Measurements from ENCODE around the gene TLN1. TPM values are rescaled to one million over a fixed set of nuclear protein-coding genes. Genes with fewer than 3 reads are reported as not detected.
A peak's percentile ranks its signal among the peaks of the same experiment; 100 is the strongest.

TLN1 gene
- total RNA-seq, 1 experiment from 2014 or later = 652 TPM

- DNase-seq = no peak
Observed at GRCh38 chr9:35757226-35757891, 25.4 kb upstream of the TLN1 start.

GRCh38 chr9:35756275-35757225, 24.6 kb upstream of the TLN1 start:
- Histone ChIP-seq H3K36me3 (peaks cover 53% of the 10 kb centered on the region), H3K27me3 (no peaks in the 10 kb centered on the region), H3K9me3 (no peaks in the 10 kb centered on the region), H3K4me3 (no peak overlapping the region)
- DNase-seq = no peak

More at GRCh38 chr9:35757226-35757891, 25.4 kb upstream of the TLN1 start:
- H3K36me3 ChIP-seq = peaks cover 45% of the 10 kb centered on the region
- no peaks in the 10 kb centered on the region for H3K27me3 ChIP-seq
- H3K9me3 ChIP-seq = no peaks in the 10 kb centered on the region
- H3K4me3 ChIP-seq = no peak overlapping the region

GRCh38 chr9:35755071-35755470, 23.1 kb upstream of the TLN1 start:
- no peak for DNase-seq
- H3K4me3 ChIP-seq = no peak overlapping the region
- H3K9me3 ChIP-seq = no peaks in the 10 kb centered on the region
- no peaks in the 10 kb centered on the region for H3K27me3 ChIP-seq
- peaks cover 63% of the 10 kb centered on the region for H3K36me3 ChIP-seq

- Histone ChIP-seq H3K9me3 (no peaks in the 10 kb centered on the region), H3K27me3 (no peaks in the 10 kb centered on the region), H3K36me3 (peaks cover 63% of the 10 kb centered on the region), H3K4me3 (no peak within 1 kb of the TSS)
- DNase-seq = no peak
Observed at GRCh38 chr9:35754264-35754663, 22.3 kb upstream of the TLN1 start, which contains the start of gene MSMP. TSS of gene MSMP (minus strand) at chr9:35754276. CDS start at chr9:35754129, 147 bp downstream.

- Histone ChIP-seq H3K36me3 (peaks cover 66% of the 10 kb centered on the region), H3K4me3 (no peak overlapping the region), H3K9me3 (no peaks in the 10 kb centered on the region), H3K27me3 (no peaks in the 10 kb centered on the region)
- no peak for DNase-seq
Observed at GRCh38 chr9:35753466-35753865, 21.5 kb upstream of the TLN1 start.

GRCh38 chr9:35750256-35750531, 18.2 kb upstream of the TLN1 start:
- Histone ChIP-seq H3K9me3 (no peaks in the 10 kb centered on the region), H3K27me3 (no peaks in the 10 kb centered on the region), H3K4me3 (peak overlapping the region; percentile 98), H3K36me3 (peaks cover 88% of the 10 kb centered on the region)
- DNase-seq = peak; percentile 47

- Histone ChIP-seq H3K27me3 (no peaks in the 10 kb centered on the region), H3K4me3 (peak overlapping the region; percentile 98), H3K9me3 (no peaks in the 10 kb centered on the region), H3K36me3 (peaks cover 86% of the 10 kb centered on the region)
- peak; percentile 51 for DNase-seq
Observed at GRCh38 chr9:35749515-35750255, 17.7 kb upstream of the TLN1 start.

GRCh38 chr9:35748858-35749514, 17.0 kb upstream of the TLN1 start, which contains the start of the genes GBA2 and RGP1:
TSS of gene GBA2 (minus strand) at chr9:35749228. CDS start at chr9:35748704, 524 bp downstream.
TSS of gene RGP1 (plus strand) at chr9:35749287. CDS start at chr9:35749756, 469 bp downstream.
- H3K4me3 ChIP-seq = peak within 1 kb of the TSS; percentile 98
- H3K27me3 ChIP-seq = no peaks in the 10 kb centered on the region
- no peaks in the 10 kb centered on the region for H3K9me3 ChIP-seq
- peak; percentile 96 for DNase-seq
- peaks cover 86% of the 10 kb centered on the region for H3K36me3 ChIP-seq

GRCh38 chr9:35748242-35748857, 16.4 kb upstream of the TLN1 start:
- Histone ChIP-seq H3K36me3 (peaks cover 86% of the 10 kb centered on the region), H3K4me3 (peak overlapping the region; percentile 98), H3K27me3 (no peaks in the 10 kb centered on the region), H3K9me3 (no peaks in the 10 kb centered on the region)
- DNase-seq = no peak

- Histone ChIP-seq H3K9me3 (no peaks in the 10 kb centered on the region), H3K4me3 (peak overlapping the region; percentile 98), H3K27me3 (no peaks in the 10 kb centered on the region), H3K36me3 (peaks cover 86% of the 10 kb centered on the region)
- DNase-seq = peak; percentile 44
Observed at GRCh38 chr9:35746583-35746982, 14.6 kb upstream of the TLN1 start.

- Histone ChIP-seq H3K9me3 (no peaks in the 10 kb centered on the region), H3K27me3 (no peaks in the 10 kb centered on the region), H3K36me3 (peaks cover 85% of the 10 kb centered on the region), H3K4me3 (peak overlapping the region; percentile 98; the same call in 1 of the 2 replicates)
- DNase-seq = no peak
Observed at GRCh38 chr9:35745569-35745968, 13.6 kb upstream of the TLN1 start.

- DNase-seq = no peak
- Histone ChIP-seq H3K4me3 (no peak overlapping the region), H3K27me3 (no peaks in the 10 kb centered on the region)
Observed at GRCh38 chr9:35743880-35744518, 12.0 kb upstream of the TLN1 start.

GRCh38 chr9:35743452-35743851, 11.5 kb upstream of the TLN1 start:
- Histone ChIP-seq H3K9me3 (no peaks in the 10 kb centered on the region), H3K4me3 (no peak overlapping the region), H3K27me3 (no peaks in the 10 kb centered on the region), H3K36me3 (peaks cover 97% of the 10 kb centered on the region)
- no peak for DNase-seq

More at GRCh38 chr9:35743880-35744518, 12.0 kb upstream of the TLN1 start:
- no peaks in the 10 kb centered on the region for H3K9me3 ChIP-seq
- peaks cover 95% of the 10 kb centered on the region for H3K36me3 ChIP-seq

GRCh38 chr9:35741740-35742139, 9.7 kb upstream of the TLN1 start:
- H3K4me3 ChIP-seq = no peak overlapping the region
- H3K27me3 ChIP-seq = no peaks in the 10 kb centered on the region
- no peak for DNase-seq
- H3K9me3 ChIP-seq = no peaks in the 10 kb centered on the region
- H3K36me3 ChIP-seq = peaks cover 97% of the 10 kb centered on the region

GRCh38 chr9:35740243-35740642, 8.2 kb upstream of the TLN1 start:
- no peaks in the 10 kb centered on the region for H3K9me3 ChIP-seq
- no peak for DNase-seq
- H3K36me3 ChIP-seq = peaks cover 97% of the 10 kb centered on the region
- no peak overlapping the region for H3K4me3 ChIP-seq
- H3K27me3 ChIP-seq = no peaks in the 10 kb centered on the region

Data from MG63 (cell line).